ENCODE data around the gene NPFFR1. TPM values are rescaled to one million over a fixed set of nuclear protein-coding genes. Genes with fewer than 3 reads are reported as not detected.

The NPFFR1 gene
- total and polyA plus RNA-seq, 4 donors, result under 0.01 TPM; not detected in 3

- Histone ChIP-seq H3K36me3 (ENCODE audit: control insufficient read depth in 4 of 4, insufficient read depth in 3 of 4, low read depth in 1 of 4, low read length in 3 of 4) (no peaks in the 10 kb centered on the region), H3K4me3 (ENCODE audit: low read depth in 1 of 3, low read length in 3 of 3) (no peak overlapping the region), H3K9me3 (ENCODE audit: control insufficient read depth in 4 of 4, low read length in 3 of 4) (no peaks in the 10 kb centered on the region), H3K27ac (ENCODE audit: low read depth in 1 of 2, low read length in 2 of 2) (no peak overlapping the region), H3K9ac (ENCODE audit: low read depth in 1 of 2, low read length in 2 of 2) (no peak overlapping the region), H3K27me3 (ENCODE audit: control insufficient read depth in 4 of 4, insufficient read depth in 4 of 4, low read length in 3 of 4) (no peaks in the 10 kb centered on the region), H3K4me1 (ENCODE audit: control insufficient read depth in 4 of 4, insufficient read depth in 4 of 4, low read length in 3 of 4) (peaks cover 4 to 11% (median 8%) of the 10 kb centered on the region in 4 donors)
- no peak for DNase-seq (ENCODE audit: low spot score)
- 87% methylated on average over 9 of the region's 9 CpGs for WGBS
- TF ChIP-seq RAD21 (IDR thresholded peaks at IDR 0.05) (no peak), YY1 (IDR thresholded peaks at IDR 0.05) (no peak), TAF1 (conservative IDR thresholded peaks at IDR 0.05) (no peak), REST (IDR thresholded peaks at IDR 0.05) (no peak), FOXA1 (IDR thresholded peaks at IDR 0.05) (no peak), FOXA2 (IDR thresholded peaks at IDR 0.05) (no peak)
Measured at GRCh38 chr10:70330671-70331070, 46.9 kb upstream of the NPFFR1 start.

- no peak overlapping the region for H3K9ac ChIP-seq (ENCODE audit: low read depth in 1 of 2, low read length in 2 of 2)
- TF ChIP-seq MAX (IDR thresholded peaks at IDR 0.05) (no peak), RAD21 (IDR thresholded peaks at IDR 0.05) (no peak), FOXA1 (IDR thresholded peaks at IDR 0.05) (no peak), TAF1 (conservative IDR thresholded peaks at IDR 0.05) (no peak), EGR1 (IDR thresholded peaks at IDR 0.05; ENCODE audit: low read depth in 2 of 2) (no peak), HNF4G (IDR thresholded peaks at IDR 0.05) (no peak), SP1 (IDR thresholded peaks at IDR 0.05) (no peak), NR2F2 (IDR thresholded peaks at IDR 0.05) (no peak), REST (IDR thresholded peaks at IDR 0.05) (no peak), GABPA (IDR thresholded peaks at IDR 0.05 in 1 of 2, conservative IDR thresholded peaks at IDR 0.05 in 1 of 2) (no peak), CTCF (IDR thresholded peaks at IDR 0.05; ENCODE audit: low read depth, low read length, missing input control) (no peak), RXRA (IDR thresholded peaks at IDR 0.05) (no peak), FOXA2 (IDR thresholded peaks at IDR 0.05) (no peak), ATF3 (IDR thresholded peaks at IDR 0.05) (no peak), HNF4A (conservative IDR thresholded peaks at IDR 0.05) (no peak), YY1 (IDR thresholded peaks at IDR 0.05) (no peak), ZBTB33 (IDR thresholded peaks at IDR 0.05) (no peak), JUND (IDR thresholded peaks at IDR 0.05) (no peak)
- no peaks in the 10 kb centered on the region for H3K9me3 ChIP-seq (ENCODE audit: control insufficient read depth in 4 of 4, low read length in 3 of 4)
- no peak overlapping the region for H3K4me3 ChIP-seq (ENCODE audit: low read depth in 1 of 3, low read length in 3 of 3)
- H3K27me3 ChIP-seq (ENCODE audit: control insufficient read depth in 4 of 4, insufficient read depth in 4 of 4, low read length in 3 of 4), result no peaks in the 10 kb centered on the region
- no peak for DNase-seq (ENCODE audit: low spot score)
- no peaks in the 10 kb centered on the region for H3K36me3 ChIP-seq (ENCODE audit: control insufficient read depth in 4 of 4, insufficient read depth in 3 of 4, low read depth in 1 of 4, low read length in 3 of 4)
- H3K4me1 ChIP-seq (ENCODE audit: control insufficient read depth in 4 of 4, insufficient read depth in 4 of 4, low read length in 3 of 4), result peaks cover 9 to 17% (median 16%) of the 10 kb centered on the region in 4 donors
- WGBS, result 45% methylated on average over 4 of the region's 4 CpGs
- H3K27ac ChIP-seq (ENCODE audit: low read depth in 1 of 2, low read length in 2 of 2), result no peak overlapping the region
Measured at GRCh38 chr10:70328967-70329366, 45.2 kb upstream of the NPFFR1 start.
